Neural crest cell (in vitro differentiated cells): ENCODE results near the gene MAP2K1. TPM values are rescaled to one million over a fixed set of nuclear protein-coding genes. Genes with fewer than 3 reads are reported as not detected.
"Not testable (repeated sequence)": the region's sequence is repeated elsewhere in the genome, so short reads cannot be mapped to it uniquely, and the experiment has no call there.

ENCODE experiments used
- DNase-seq: peaks from one replicate; pipeline ENCODE4 v3.0.0; 2021; ENCODE audit warnings: low read depth, mixed read lengths, low spot score
- H3K27ac Mint-ChIP-seq: one replicate; pipeline ENCODE4 v1.8.0; 2021; ENCODE audit warnings: mild to moderate bottlenecking, mixed read lengths; ENCODE audit not compliant: unreplicated experiment
- H3K27me3 Mint-ChIP-seq: 2 replicates; pipeline ENCODE4 v1.8.0; 2021; ENCODE audit warnings: low read depth, mild to moderate bottlenecking, mixed read lengths
- H3K36me3 Mint-ChIP-seq: 2 replicates; pipeline ENCODE4 v1.8.0; 2021; ENCODE audit warnings: low read depth, mild to moderate bottlenecking, mixed read lengths
- H3K4me1 Mint-ChIP-seq: 2 replicates; pipeline ENCODE4 v1.8.0; 2021; ENCODE audit warnings: mixed read lengths
- H3K4me3 Mint-ChIP-seq: one replicate; pipeline ENCODE4 v1.8.0; 2021; ENCODE audit warnings: mild to moderate bottlenecking, mixed read lengths
- H3K9me3 Mint-ChIP-seq: 2 replicates; pipeline ENCODE4 v1.8.0; 2021; ENCODE audit warnings: mixed read lengths
- CTCF ChIP-seq: fragments of 200-600 bp; sonication (generic); conservative IDR thresholded peaks from 2 replicates; pipeline ENCODE4 v1.5.0; 2021; ENCODE audit warnings: antibody characterized with exemption, mild to moderate bottlenecking
- total RNA-seq: library from RNA; stranded (reverse); gene quantifications from 2 replicates; pipeline ENCODE4 v1.2.1, GENCODE V29; 2021

Gene MAP2K1
- total RNA-seq, 1 donor from 2014 or later, result 43.3 TPM

- H3K27ac Mint-ChIP-seq, result no peak overlapping the region
- peaks cover 5% of the 10 kb centered on the region for H3K36me3 Mint-ChIP-seq
- H3K4me1 Mint-ChIP-seq, result peaks cover 44% of the 10 kb centered on the region
- no peaks in the 10 kb centered on the region for H3K9me3 Mint-ChIP-seq
- no peak for DNase-seq
- H3K4me3 Mint-ChIP-seq, result peak overlapping the region; percentile 46
- TF ChIP-seq CTCF, result no peak
- no peaks in the 10 kb centered on the region for H3K27me3 Mint-ChIP-seq
Observed at GRCh38 chr15:66390678-66391077, 4.0 kb downstream of the MAP2K1 start.

- H3K27me3 Mint-ChIP-seq, DNase-seq, H3K9me3 Mint-ChIP-seq, H3K36me3 Mint-ChIP-seq, H3K27ac Mint-ChIP-seq, H3K4me3 Mint-ChIP-seq: not testable (repeated sequence)
- H3K4me1 Mint-ChIP-seq, result peaks cover 30% of the 10 kb centered on the region
Observed at GRCh38 chr15:66393037-66393436, 6.3 kb downstream of the MAP2K1 start.

- Mint-ChIP-seq H3K4me3 (no peak overlapping the region), H3K36me3 (peaks cover 7% of the 10 kb centered on the region), H3K4me1 (peaks cover 21% of the 10 kb centered on the region), H3K27me3 (no peaks in the 10 kb centered on the region), H3K27ac (no peak overlapping the region), H3K9me3 (no peaks in the 10 kb centered on the region)
- no peak for DNase-seq
- no peak for TF ChIP-seq CTCF
Observed at GRCh38 chr15:66394472-66394871, 7.8 kb downstream of the MAP2K1 start.

- H3K9me3 Mint-ChIP-seq, result no peaks in the 10 kb centered on the region
- H3K4me3 Mint-ChIP-seq, result no peak overlapping the region
- H3K27me3 Mint-ChIP-seq, result no peaks in the 10 kb centered on the region
- H3K27ac Mint-ChIP-seq, result no peak overlapping the region
- DNase-seq, result no peak
- TF ChIP-seq CTCF, result peak; percentile 11
- peaks cover 18% of the 10 kb centered on the region for H3K4me1 Mint-ChIP-seq
- peaks cover 7% of the 10 kb centered on the region for H3K36me3 Mint-ChIP-seq
Observed at GRCh38 chr15:66394915-66395314, 8.2 kb downstream of the MAP2K1 start.

- Mint-ChIP-seq H3K36me3 (peaks cover 3% of the 10 kb centered on the region), H3K9me3 (no peaks in the 10 kb centered on the region), H3K27me3 (no peaks in the 10 kb centered on the region), H3K4me3 (no peak overlapping the region), H3K4me1 (peaks cover 33% of the 10 kb centered on the region), H3K27ac (no peak overlapping the region)
- no peak for DNase-seq
- TF ChIP-seq CTCF, result no peak
Observed at GRCh38 chr15:66399276-66399675, 12.6 kb downstream of the MAP2K1 start.

GRCh38 chr15:66400351-66400774, 13.7 kb downstream of the MAP2K1 start:
- Mint-ChIP-seq H3K27me3 (no peaks in the 10 kb centered on the region), H3K36me3 (peaks cover 3% of the 10 kb centered on the region), H3K4me1 (peaks cover 41% of the 10 kb centered on the region), H3K27ac (no peak overlapping the region), H3K4me3 (no peak overlapping the region), H3K9me3 (no peaks in the 10 kb centered on the region)
- no peak for DNase-seq
- no peak for TF ChIP-seq CTCF
